HG03342 (cell line): ENCODE measurements around the gene CIPC.

Experiments used
- ATAC-seq: cut with Tn5 transposase; IDR thresholded peaks from one replicate; pipeline ENCODE4 v1.9.1; 2021; ENCODE audit warnings: mild to moderate bottlenecking, moderate library complexity; ENCODE audit not compliant: unreplicated experiment

Gene CIPC

GRCh38 chr14:77069551-77069950, 28.5 kb upstream of the CIPC start:
- no peak for ATAC-seq

- no peak for ATAC-seq
Observed at GRCh38 chr14:77071938-77072388, 26.1 kb upstream of the CIPC start.

- ATAC-seq, result no peak
Observed at GRCh38 chr14:77074969-77075368, 23.1 kb upstream of the CIPC start.

GRCh38 chr14:77076113-77076631, 21.9 kb upstream of the CIPC start:
- ATAC-seq, result no peak

- no peak for ATAC-seq
Observed at GRCh38 chr14:77077040-77077439, 21.0 kb upstream of the CIPC start.

GRCh38 chr14:77082356-77082755, 15.7 kb upstream of the CIPC start:
- no peak for ATAC-seq

GRCh38 chr14:77083082-77083481, 15.0 kb upstream of the CIPC start:
- no peak for ATAC-seq

- ATAC-seq, result no peak
Observed at GRCh38 chr14:77084985-77085384, 13.1 kb upstream of the CIPC start.

- ATAC-seq, result no peak
Observed at GRCh38 chr14:77085538-77085937, 12.5 kb upstream of the CIPC start.

GRCh38 chr14:77086017-77086727, 11.9 kb upstream of the CIPC start:
- peak; percentile 64 for ATAC-seq

GRCh38 chr14:77086951-77087350, 11.1 kb upstream of the CIPC start:
- ATAC-seq, result no peak

- ATAC-seq, result no peak
Observed at GRCh38 chr14:77087631-77088030, 10.4 kb upstream of the CIPC start.

GRCh38 chr14:77088219-77088618, 9.8 kb upstream of the CIPC start:
- ATAC-seq, result no peak

GRCh38 chr14:77088645-77089044, 9.4 kb upstream of the CIPC start:
- no peak for ATAC-seq

GRCh38 chr14:77091518-77091917, 6.5 kb upstream of the CIPC start:
- no peak for ATAC-seq

GRCh38 chr14:77092676-77093075, 5.4 kb upstream of the CIPC start:
- ATAC-seq, result no peak

- no peak for ATAC-seq
Observed at GRCh38 chr14:77094672-77095284, 3.3 kb upstream of the CIPC start.

GRCh38 chr14:77097006-77097699, 905 bp upstream of the CIPC start:
- ATAC-seq, result no peak

GRCh38 chr14:77098529-77099353, 683 bp downstream of the CIPC start:
- ATAC-seq, result no peak

GRCh38 chr14:77099425-77100167, 1.5 kb downstream of the CIPC start:
- no peak for ATAC-seq
